ENCODE data around the gene RFLNA.
"Not testable (repeated sequence)": the region's sequence is repeated elsewhere in the genome, so short reads cannot be mapped to it uniquely, and the experiment has no call there.

Gene RFLNA

GRCh38 chr12:124321556-124322270 lies 26.8 kb downstream of the RFLNA start:
- no peak for DNase-seq

- DNase-seq: no peak
These were observed 27.5 kb downstream of the RFLNA start for GRCh38 chr12:124322271-124322998.

- not testable (repeated sequence) for DNase-seq
These were observed 28.1 kb downstream of the RFLNA start for GRCh38 chr12:124322999-124323328.

- no peak for DNase-seq
These were observed 29.1 kb downstream of the RFLNA start for GRCh38 chr12:124323771-124324530.

- DNase-seq: no peak
These were observed 30.2 kb downstream of the RFLNA start for GRCh38 chr12:124324803-124325705.

GRCh38 chr12:124326104-124326503 lies 31.2 kb downstream of the RFLNA start:
- no peak for DNase-seq

GRCh38 chr12:124326871-124327270 lies 32.0 kb downstream of the RFLNA start:
- DNase-seq: no peak

GRCh38 chr12:124327362-124328043 lies 32.6 kb downstream of the RFLNA start:
- DNase-seq: no peak

- no peak for DNase-seq
These were observed 33.2 kb downstream of the RFLNA start for GRCh38 chr12:124328116-124328515.

GRCh38 chr12:124328636-124329035 lies 33.7 kb downstream of the RFLNA start:
- DNase-seq: no peak

GRCh38 chr12:124332058-124332672 lies 37.3 kb downstream of the RFLNA start:
- DNase-seq: no peak

GRCh38 chr12:124332900-124333299 lies 38.0 kb downstream of the RFLNA start:
- no peak for DNase-seq

GRCh38 chr12:124333724-124334123 lies 38.8 kb downstream of the RFLNA start:
- DNase-seq: no peak

GRCh38 chr12:124334266-124334665 lies 39.4 kb downstream of the RFLNA start:
- DNase-seq: no peak

- no peak for DNase-seq
These were observed 40.1 kb downstream of the RFLNA start for GRCh38 chr12:124334976-124335375.

- no peak for DNase-seq
These were observed 40.7 kb downstream of the RFLNA start for GRCh38 chr12:124335426-124336183.

GRCh38 chr12:124336184-124336437 lies 41.2 kb downstream of the RFLNA start:
- DNase-seq: no peak

GRCh38 chr12:124336742-124337520 lies 42.0 kb downstream of the RFLNA start:
- DNase-seq: no peak

- DNase-seq: no peak
These were observed 42.7 kb downstream of the RFLNA start for GRCh38 chr12:124337622-124338021.

- DNase-seq: no peak
These were observed 43.6 kb downstream of the RFLNA start for GRCh38 chr12:124338448-124338847.

All from stimulated activated CD4-positive, alpha-beta T cell treated with anti-CD3 and anti-CD28 coated beads, Interleukin-2, amount 100 ng/mL, for 48 hours (primary cell).